Measurements from ENCODE around the gene TNP2. TPM values are rescaled to one million over a fixed set of nuclear protein-coding genes. Genes with fewer than 3 reads are reported as not detected.
"Not testable (repeated sequence)": the region's sequence is repeated elsewhere in the genome, so short reads cannot be mapped to it uniquely, and the experiment has no call there.

Gene TNP2
- total RNA-seq, 2 donors from 2014 or later = not detected

- Histone ChIP-seq H3K27me3 (no peaks in the 10 kb centered on the region), H3K4me1 (peaks cover 7% of the 10 kb centered on the region), H3K36me3 (no peaks in the 10 kb centered on the region), H3K9ac (ENCODE audit: low read depth in 2 of 2, low read length in 2 of 2) (no peak overlapping the region), H3K9me3 (no peaks in the 10 kb centered on the region), H3K4me3 (no peak overlapping the region), H3K27ac (no peak overlapping the region)
- DNase-seq = no peak
- TF ChIP-seq, protein P1, sequence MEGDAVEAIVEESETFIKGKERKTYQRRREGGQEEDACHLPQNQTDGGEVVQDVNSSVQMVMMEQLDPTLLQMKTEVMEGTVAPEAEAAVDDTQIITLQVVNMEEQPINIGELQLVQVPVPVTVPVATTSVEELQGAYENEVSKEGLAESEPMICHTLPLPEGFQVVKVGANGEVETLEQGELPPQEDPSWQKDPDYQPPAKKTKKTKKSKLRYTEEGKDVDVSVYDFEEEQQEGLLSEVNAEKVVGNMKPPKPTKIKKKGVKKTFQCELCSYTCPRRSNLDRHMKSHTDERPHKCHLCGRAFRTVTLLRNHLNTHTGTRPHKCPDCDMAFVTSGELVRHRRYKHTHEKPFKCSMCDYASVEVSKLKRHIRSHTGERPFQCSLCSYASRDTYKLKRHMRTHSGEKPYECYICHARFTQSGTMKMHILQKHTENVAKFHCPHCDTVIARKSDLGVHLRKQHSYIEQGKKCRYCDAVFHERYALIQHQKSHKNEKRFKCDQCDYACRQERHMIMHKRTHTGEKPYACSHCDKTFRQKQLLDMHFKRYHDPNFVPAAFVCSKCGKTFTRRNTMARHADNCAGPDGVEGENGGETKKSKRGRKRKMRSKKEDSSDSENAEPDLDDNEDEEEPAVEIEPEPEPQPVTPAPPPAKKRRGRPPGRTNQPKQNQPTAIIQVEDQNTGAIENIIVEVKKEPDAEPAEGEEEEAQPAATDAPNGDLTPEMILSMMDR (IDR thresholded peaks at IDR 0.05) = no peak
- intact Hi-C loops (cut with DNase I) = no loop called here
Observed at GRCh38 chr16:11292076-11292748, 23.1 kb upstream of the TNP2 start.

- Histone ChIP-seq H3K4me3 (no peak overlapping the region), H3K27ac (no peak overlapping the region), H3K9ac (ENCODE audit: low read depth in 2 of 2, low read length in 2 of 2) (no peak overlapping the region), H3K9me3 (no peaks in the 10 kb centered on the region), H3K36me3 (no peaks in the 10 kb centered on the region), H3K4me1 (no peaks in the 10 kb centered on the region), H3K27me3 (no peaks in the 10 kb centered on the region)
- no peak for DNase-seq
- TF ChIP-seq, protein P1 (IDR thresholded peaks at IDR 0.05) = no peak
- intact Hi-C loops (cut with DNase I) = no loop called here
Observed at GRCh38 chr16:11291091-11291703, 22.1 kb upstream of the TNP2 start.

DNA sequence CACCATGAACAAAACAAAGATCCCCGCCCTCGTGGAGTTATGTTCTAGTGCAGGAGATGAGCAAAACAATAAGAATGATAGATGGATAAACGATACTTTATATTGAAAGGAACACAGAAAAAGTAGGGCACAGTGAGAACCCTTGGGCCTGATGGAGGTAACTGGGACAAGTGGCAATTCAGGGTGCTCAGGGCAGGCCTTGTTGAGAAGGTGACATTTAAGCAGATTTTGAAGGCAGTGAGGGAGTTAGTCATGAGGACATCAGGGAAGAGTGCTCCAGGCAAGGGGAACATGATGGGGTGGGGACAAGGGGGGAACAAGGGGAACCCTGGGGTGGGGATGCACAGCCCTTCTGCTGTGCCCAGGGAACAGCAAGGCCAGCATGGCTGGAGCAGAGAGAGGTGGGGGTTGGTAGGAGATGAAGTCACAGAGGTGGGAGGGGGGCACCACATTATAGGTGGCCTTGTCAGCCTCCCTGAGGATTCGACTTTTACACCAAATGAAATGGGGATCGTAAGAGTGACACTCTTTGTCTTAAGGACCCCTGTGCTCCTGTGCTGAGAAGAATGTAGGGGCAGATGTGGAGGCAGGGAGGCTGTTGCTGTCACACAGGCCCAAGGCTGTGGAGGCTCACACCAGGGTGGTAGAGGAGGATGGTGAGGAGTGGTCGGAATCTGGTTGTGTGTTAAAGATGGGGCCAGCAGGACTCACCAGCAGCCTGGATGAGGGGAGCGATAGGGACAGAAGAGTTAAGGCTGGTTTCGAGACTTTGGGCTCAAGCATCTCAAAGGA is 21.2 kb upstream of the TNP2 start:
- TF ChIP-seq, protein P1 (IDR thresholded peaks at IDR 0.05) = no peak
- no peaks in the 10 kb centered on the region for H3K9me3 ChIP-seq
- H3K27me3 ChIP-seq = no peaks in the 10 kb centered on the region
- no peak overlapping the region for H3K9ac ChIP-seq (ENCODE audit: low read depth in 2 of 2, low read length in 2 of 2)
- H3K4me3 ChIP-seq = no peak overlapping the region
- no peaks in the 10 kb centered on the region for H3K4me1 ChIP-seq
- H3K36me3 ChIP-seq = no peaks in the 10 kb centered on the region
- DNase-seq = no peak
- H3K27ac ChIP-seq = no peak overlapping the region
- intact Hi-C loops (cut with DNase I) = no loop called here

- H3K9ac ChIP-seq (ENCODE audit: low read depth in 2 of 2, low read length in 2 of 2); H3K4me3 ChIP-seq; H3K9me3 ChIP-seq; intact Hi-C loops (cut with DNase I); H3K27ac ChIP-seq; H3K4me1 ChIP-seq; H3K27me3 ChIP-seq; DNase-seq; H3K36me3 ChIP-seq: not testable (repeated sequence)
Observed at GRCh38 chr16:11289696-11290095, 20.6 kb upstream of the TNP2 start.

DNA sequence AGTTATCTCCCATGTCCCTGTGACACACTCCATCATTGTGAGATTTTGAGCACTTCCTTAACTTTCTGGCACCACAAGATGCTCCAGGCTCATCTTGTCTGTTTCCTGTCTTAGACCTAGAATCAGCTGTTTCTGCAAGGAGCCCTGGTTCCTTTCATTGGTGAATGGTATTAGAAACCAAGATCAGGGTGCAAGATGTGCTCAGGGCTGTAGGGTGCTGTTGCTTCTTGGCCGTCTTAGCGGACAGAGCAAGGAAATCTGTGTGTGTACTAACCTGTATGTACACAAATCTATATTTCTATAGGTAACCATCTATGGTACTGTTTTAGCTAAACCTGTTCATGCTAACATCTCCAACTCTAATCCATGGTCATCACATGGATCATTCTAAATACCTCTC is 20.1 kb upstream of the TNP2 start:
- Histone ChIP-seq H3K27me3 (no peaks in the 10 kb centered on the region), H3K27ac (no peak overlapping the region), H3K4me1 (no peaks in the 10 kb centered on the region), H3K4me3 (no peak overlapping the region), H3K9me3 (no peaks in the 10 kb centered on the region), H3K9ac (ENCODE audit: low read depth in 2 of 2, low read length in 2 of 2) (no peak overlapping the region), H3K36me3 (no peaks in the 10 kb centered on the region)
- intact Hi-C loops (cut with DNase I) = no loop called here
- DNase-seq = no peak
- TF ChIP-seq, protein P1 (IDR thresholded peaks at IDR 0.05) = no peak

Data from colonic mucosa (tissue), 4 donors.